GM18508 (cell line): ENCODE results near the gene LYPD6.

Experiments
- ATAC-seq: cut with Tn5 transposase; IDR thresholded peaks from one replicate; pipeline ENCODE4 v1.9.1; 2021; ENCODE audit warnings: moderate number of reproducible peaks; ENCODE audit not compliant: insufficient read depth, unreplicated experiment

The LYPD6 gene

GRCh38 chr2:149399934-149400615 lies 69.7 kb downstream of the LYPD6 start:
- ATAC-seq: no peak

- ATAC-seq: no peak
Observed at GRCh38 chr2:149400997-149401396, 70.6 kb downstream of the LYPD6 start.

- no peak for ATAC-seq
Observed at GRCh38 chr2:149409506-149409905, 79.1 kb downstream of the LYPD6 start.

- ATAC-seq: no peak
Observed at GRCh38 chr2:149410701-149411484, 80.5 kb downstream of the LYPD6 start.

GRCh38 chr2:149413487-149413886 lies 83.1 kb downstream of the LYPD6 start:
- no peak for ATAC-seq

GRCh38 chr2:149415086-149415485 lies 84.7 kb downstream of the LYPD6 start:
- ATAC-seq: no peak

GRCh38 chr2:149418065-149418464 lies 87.7 kb downstream of the LYPD6 start:
- no peak for ATAC-seq

GRCh38 chr2:149420053-149420963 lies 89.9 kb downstream of the LYPD6 start:
- ATAC-seq: no peak

- ATAC-seq: no peak
Observed at GRCh38 chr2:149421791-149422190, 91.4 kb downstream of the LYPD6 start.

- ATAC-seq: no peak
Observed at GRCh38 chr2:149422337-149422990, 92.1 kb downstream of the LYPD6 start.

- no peak for ATAC-seq
Observed at GRCh38 chr2:149422991-149423338, 92.6 kb downstream of the LYPD6 start.

GRCh38 chr2:149423630-149424029 lies 93.2 kb downstream of the LYPD6 start:
- ATAC-seq: no peak

- ATAC-seq: no peak
Observed at GRCh38 chr2:149427387-149427786, 97.0 kb downstream of the LYPD6 start.

GRCh38 chr2:149428783-149429182 lies 98.4 kb downstream of the LYPD6 start:
- no peak for ATAC-seq

- no peak for ATAC-seq
Observed at GRCh38 chr2:149430743-149431736, 100.7 kb downstream of the LYPD6 start.

- no peak for ATAC-seq
Observed at GRCh38 chr2:149438330-149438960, 108.1 kb downstream of the LYPD6 start.

- ATAC-seq: no peak
Observed at GRCh38 chr2:149441255-149441654, 110.9 kb downstream of the LYPD6 start.

- ATAC-seq: no peak
Observed at GRCh38 chr2:149442346-149442745, 112.0 kb downstream of the LYPD6 start.

GRCh38 chr2:149443150-149443549 lies 112.8 kb downstream of the LYPD6 start:
- no peak for ATAC-seq
